ENCODE results near the gene TMA16.

The TMA16 gene

DNA sequence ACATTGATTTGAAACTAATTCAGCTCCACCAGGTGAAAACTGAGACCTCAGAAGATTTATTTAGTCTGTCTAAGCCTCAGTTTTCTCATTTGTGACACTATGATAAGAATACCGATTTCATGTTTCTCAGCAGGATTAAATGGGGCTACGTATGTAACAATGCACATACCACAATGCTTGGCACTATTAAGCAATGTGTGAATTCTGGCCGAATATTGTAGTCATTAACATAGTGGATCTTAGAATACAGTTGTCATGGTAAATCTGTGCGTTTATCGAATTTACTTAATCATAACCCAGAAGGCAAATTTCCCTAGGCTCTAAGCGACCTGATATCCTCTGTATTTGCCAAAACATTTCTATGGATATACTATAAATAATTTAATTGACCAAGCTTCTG lies 69.1 kb downstream of the TMA16 start:
- no peak for DNase-seq (ENCODE audit: low spot score)

- DNase-seq (ENCODE audit: low spot score), result no peak
These were observed 69.8 kb downstream of the TMA16 start for GRCh38 chr4:163564221-163564720.

GRCh38 chr4:163565226-163566135 lies 71.0 kb downstream of the TMA16 start:
- DNase-seq (ENCODE audit: low spot score), result no peak

DNA sequence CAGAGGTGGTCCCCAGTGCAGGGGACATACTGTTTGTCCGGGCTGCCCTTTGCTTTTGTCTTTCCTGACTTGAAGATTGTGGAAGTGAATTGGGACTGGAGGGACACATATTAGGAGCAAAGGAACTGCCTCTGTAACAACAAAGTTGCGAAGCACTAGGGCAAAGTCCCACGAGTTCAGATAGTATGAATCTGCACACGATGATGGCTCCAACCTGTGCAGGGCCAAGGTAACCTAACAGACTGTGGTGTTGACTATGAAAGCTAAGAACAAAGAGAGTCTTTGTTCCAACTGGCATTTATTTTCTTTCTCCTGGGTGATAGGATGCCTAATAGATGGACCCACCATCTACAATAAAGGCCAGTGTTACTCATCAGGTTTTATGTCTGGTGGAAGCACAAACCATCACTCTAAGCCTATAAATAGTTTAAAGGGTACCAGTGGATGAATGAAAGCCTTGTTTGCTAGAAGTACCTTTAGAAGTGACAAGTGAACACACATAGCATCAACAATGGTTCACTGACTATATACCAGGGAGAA lies 71.8 kb downstream of the TMA16 start:
- DNase-seq (ENCODE audit: low spot score), result no peak

GRCh38 chr4:163568843-163569242 lies 74.4 kb downstream of the TMA16 start:
- DNase-seq (ENCODE audit: low spot score), result no peak
